HepG2 (cell line): ENCODE results near the gene RXFP3. TPM values are rescaled to one million over a fixed set of nuclear protein-coding genes. Genes with fewer than 3 reads are reported as not detected.
A peak's percentile ranks its signal among the peaks of the same experiment; 100 is the strongest.

Experiments
- ATAC-seq: fragments of 200-7000 bp; cut with Tn5 transposase; 3 replicates; pipeline ENCODE4 v1.9.1; 2020; ENCODE audit warnings: mild to moderate bottlenecking, moderate library complexity
- BruUV-seq: library from RNA; stranded (reverse); fragments of 400-500 nt; replicated peaks from 2 replicates; lab custom pipeline; 2021; lab: Mats Ljungman, UMichigan
- CTCF ChIA-PET: fragments of 300-600 bp; formaldehyde crosslinking; extraction: SDS; loops from one replicate; lab custom pipeline; 2021; ENCODE audit warnings: low total read pairs, inconsistent platforms, low intra/inter-chr PET ratio; lab: Yijun Ruan, JAX
- POLR2A ChIA-PET: fragments of 350-600 bp; sonication (Branson Sonifier 250); formaldehyde crosslinking; loops from one replicate; lab custom pipeline; 2020; ENCODE audit warnings: antibody characterized with exemption, inconsistent platforms; lab: Yijun Ruan, JAX
- DNase-seq: peaks from one replicate; pipeline ENCODE4 v3.0.0-alpha.2; 2015; ENCODE audit warnings: low spot score
- FAIRE-seq: peaks from 3 replicates; lab custom pipeline; 2011; peaks lifted over from hg19 to GRCh38; lab: Jason Lieb, UNC
- H2AFZ ChIP-seq: one replicate; pipeline ENCODE4 v1.6.1; 2011; ENCODE audit warnings: low read length, inconsistent platforms
- H3K27ac ChIP-seq: fragments of 300-600 bp; 3 replicates; pipeline ENCODE4 v1.8.0; 2011; ENCODE audit warnings: mixed run types, mild to moderate bottlenecking, mixed read lengths, low read length, inconsistent platforms; ENCODE audit not compliant: insufficient read depth; ENCODE audit errors: extremely low read length
- H3K27me3 ChIP-seq, 2 experiments: fragments of 200-600 bp in 1 of 2; 2 replicates in 1 of 2; 3 replicates in 1 of 2; pipeline versions ENCODE4 v1.6.0 to v1.8.0; 2011; ENCODE audit warnings: low read length in 2 of 2, mild to moderate bottlenecking in 2 of 2, moderate library complexity in 2 of 2, inconsistent platforms in 1 of 2; ENCODE audit not compliant: insufficient read depth in 2 of 2, control insufficient read depth in 1 of 2
- H3K36me3 ChIP-seq, 2 experiments: fragments of 200-600 bp in 1 of 2; replicated peaks in 1 of 2; 2 replicates in 1 of 2; 3 replicates in 1 of 2; pipeline versions ENCODE4 v1.5.1 to v1.8.0; 2011; ENCODE audit warnings: low read length in 2 of 2, inconsistent platforms in 1 of 2; ENCODE audit not compliant: insufficient read depth in 2 of 2, control insufficient read depth in 1 of 2
- H3K4me1 ChIP-seq: 2 replicates; pipeline ENCODE4 v1.5.1; 2012; ENCODE audit warnings: low read length, inconsistent platforms; ENCODE audit not compliant: insufficient read depth
- H3K4me2 ChIP-seq: 2 replicates; pipeline ENCODE4 v1.6.0; 2011; ENCODE audit warnings: low read depth, low read length, inconsistent platforms
- H3K4me3 ChIP-seq, 3 experiments: fragments of 200-600 bp in 1 of 3; sonication (generic), shearing (Covaris generic) in 1 of 3; replicated peaks in 1 of 3; 2 replicates each; pipeline ENCODE4 v1.5.1; 2011 to 2016; ENCODE audit warnings: low read length in 3 of 3, inconsistent platforms in 2 of 3, low read depth in 2 of 3, mild to moderate bottlenecking in 2 of 3, control low read depth in 1 of 3, mixed read lengths in 1 of 3; ENCODE audit not compliant: insufficient read depth in 1 of 3
- H3K79me2 ChIP-seq: one replicate; pipeline ENCODE4 v1.6.1; 2011; ENCODE audit warnings: low read length, inconsistent platforms; ENCODE audit not compliant: insufficient read depth
- H3K9ac ChIP-seq: 2 replicates; pipeline ENCODE4 v1.6.0; 2011; ENCODE audit warnings: mild to moderate bottlenecking, low read depth, low read length, inconsistent platforms; ENCODE audit not compliant: insufficient read depth
- H3K9me3 ChIP-seq: 2 replicates; pipeline ENCODE4 v1.5.1; 2012; ENCODE audit warnings: mild to moderate bottlenecking, low read length
- H4K20me1 ChIP-seq: 2 replicates; pipeline ENCODE4 v1.6.0; 2011; ENCODE audit warnings: inconsistent platforms, mild to moderate bottlenecking, low read length, moderate library complexity; ENCODE audit not compliant: insufficient read depth
- FOXA1 ChIP-seq, 2 experiments: fragments of 450-650 bp in 1 of 2; sonication (generic) in 1 of 2; formaldehyde crosslinking in 1 of 2; IDR thresholded peaks; 2 replicates each; pipeline versions ENCODE4 v1.4.0 to v1.6.1; 2016 to 2020; ENCODE audit warnings: missing genetic modification reagents in 1 of 2
- GZF1 ChIP-seq: sonication (generic); formaldehyde crosslinking; IDR thresholded peaks from 2 replicates; pipeline ENCODE4 v1.5.1; 2020; ENCODE audit warnings: mild to moderate bottlenecking, missing genetic modification reagents
- HNF4A ChIP-seq: sonication (generic); formaldehyde crosslinking; IDR thresholded peaks from 2 replicates; pipeline ENCODE4 v1.4.0; 2020; ENCODE audit warnings: missing genetic modification reagents
- MATR3 ChIP-seq: sonication (generic); formaldehyde crosslinking; IDR thresholded peaks from 2 replicates; pipeline ENCODE4 v1.4.0; 2020; ENCODE audit warnings: missing genetic modification reagents
- MXD3 ChIP-seq: IDR thresholded peaks from 2 replicates; pipeline ENCODE4 v1.6.1; 2016; ENCODE audit warnings: mild to moderate bottlenecking, missing biosample characterization, missing genetic modification reagents
- RAD21 ChIP-seq: fragments of 450-650 bp; formaldehyde crosslinking; IDR thresholded peaks from 2 replicates; pipeline ENCODE4 v1.5.0; 2020; ENCODE audit warnings: mild to moderate bottlenecking
- SCMH1 ChIP-seq: sonication (generic); formaldehyde crosslinking; IDR thresholded peaks from 2 replicates; pipeline ENCODE4 v1.9.0; 2021; ENCODE audit warnings: missing genetic modification reagents, mild to moderate bottlenecking, borderline replicate concordance
- SIX1 ChIP-seq: sonication (generic); formaldehyde crosslinking; IDR thresholded peaks from 2 replicates; pipeline ENCODE4 v1.4.0; 2020; ENCODE audit warnings: missing genetic modification reagents, borderline replicate concordance
- TOPORS ChIP-seq: sonication (generic); formaldehyde crosslinking; IDR thresholded peaks from 2 replicates; pipeline ENCODE4 v1.8.0; 2023; ENCODE audit warnings: mild to moderate bottlenecking, missing genetic modification reagents
- TSC22D2 ChIP-seq: sonication (generic); formaldehyde crosslinking; IDR thresholded peaks from 2 replicates; pipeline ENCODE4 v1.5.1; 2020; ENCODE audit warnings: missing genetic modification reagents, mild to moderate bottlenecking, borderline replicate concordance
- ZIK1 ChIP-seq: sonication (generic); formaldehyde crosslinking; IDR thresholded peaks from 2 replicates; pipeline ENCODE4 v1.5.0; 2020; ENCODE audit warnings: mild to moderate bottlenecking, low read depth, missing genetic modification reagents, borderline replicate concordance
- ZNF326 ChIP-seq: sonication (generic); formaldehyde crosslinking; IDR thresholded peaks from 2 replicates; pipeline ENCODE4 v1.4.0; 2020; ENCODE audit warnings: missing genetic modification reagents, borderline replicate concordance
- ZNF503 ChIP-seq: sonication (generic); formaldehyde crosslinking; IDR thresholded peaks from 2 replicates; pipeline ENCODE4 v1.4.0; 2020; ENCODE audit warnings: missing genetic modification reagents
- WGBS: methylation state at CpG from one replicate; pipeline ENCODE4 v1.1.6; 2017; ENCODE audit warnings: low lambda C conversion rate; 5-methylcytosine and 5-hydroxymethylcytosine counted together
- in situ Hi-C: cut with HindIII; loops from 2 replicates; pipeline ENCODE4 v1.10.0; 2017; ENCODE audit warnings: low pct_unique_long_range_greater_than_20kb; ENCODE audit not compliant: extremely low pct_ligation_motif_present
- intact Hi-C: fragments of 100-400 bp; cut with micrococcal nuclease; formaldehyde crosslinking; loops from one replicate; pipeline ENCODE4 v1.10.0; 2022; ENCODE audit not compliant: unreplicated experiment
- polyA plus RNA-seq, 8 experiments: library from polyadenylated mRNA; depleted of rRNA in 3 of 8; stranded (reverse) in 7 of 8; unstranded in 1 of 8; fragments of >200 nt; fragmentation: Illumina TruSeq in 4 of 8; extraction: Trizol in 4 of 8; gene quantifications; 2 replicates each; pipeline versions ENCODE4 v1.2.1 to v1.2.3, GENCODE V29; 2011 to 2016; ENCODE audit warnings: low read depth in 4 of 8, missing spikeins in 1 of 8, mixed read lengths in 1 of 8; ENCODE audit not compliant: insufficient read depth in 1 of 8
- total RNA-seq, 5 experiments: library from RNA; depleted of rRNA; stranded (reverse); fragments of >200 nt; fragmentation: Illumina TruSeq; extraction: Trizol; gene quantifications; 2 replicates each; pipeline ENCODE4 v1.2.3, GENCODE V29; 2016; ENCODE audit warnings: low read depth in 1 of 5

The RXFP3 gene
- total and polyA plus RNA-seq, 2 of the 13 experiments (the other 11 are each of a cell fraction or from before 2014, with no cell fraction given): not detected

- no TSS peak for BruUV-seq
- no peaks in the 10 kb centered on the region for H3K36me3 ChIP-seq
- in situ Hi-C loops: no loop called here
- FAIRE-seq (no peak), DNase-seq (no peak), ATAC-seq (peak; percentile 62; the same call in 2 of the 3 replicates)
- H3K27ac ChIP-seq: no peak overlapping the region
- H3K4me1 ChIP-seq: no peaks in the 10 kb centered on the region
- no peak overlapping the region for H3K4me2 ChIP-seq
- H3K79me2 ChIP-seq: no peaks in the 10 kb centered on the region
- intact Hi-C loops: no loop called here
- POLR2A ChIA-PET: no interaction called here
- no peaks in the 10 kb centered on the region for H3K27me3 ChIP-seq
- TF ChIP-seq MXD3 (CRISPR knock-in tag): no peak
- no peak for TF ChIP-seq FOXA1 (IDR thresholded peaks at IDR 0.05)
- no peak for TF ChIP-seq FOXA1 (CRISPR knock-in tag; IDR thresholded peaks at IDR 0.05)
- TF ChIP-seq TOPORS (CRISPR knock-in tag): no peak
- no peak for TF ChIP-seq ZNF326 (CRISPR knock-in tag)
- no peak for TF ChIP-seq ZIK1 (CRISPR knock-in tag)
- TF ChIP-seq ZNF503 (CRISPR knock-in tag): no peak
- TF ChIP-seq GZF1: no peak
- TF ChIP-seq TSC22D2 (CRISPR knock-in tag): no peak
- no peak for TF ChIP-seq SIX1 (CRISPR knock-in tag)
- TF ChIP-seq HNF4A (CRISPR knock-in tag): no peak
- no peak for TF ChIP-seq SCMH1 (CRISPR knock-in tag)
- TF ChIP-seq RAD21 (CRISPR knock-in tag): no peak
- TF ChIP-seq MATR3 (CRISPR knock-in tag): no peak
- H3K9ac ChIP-seq: no peak overlapping the region
- CTCF ChIA-PET: no interaction called here
- H4K20me1 ChIP-seq: no peaks in the 10 kb centered on the region
- 0% methylated on average over 1 of the region's 1 CpG for WGBS
- H3K4me3 ChIP-seq: no peak overlapping the region
- 0 out of 2 replicates have a peak, but pooled peaks cover 6% of the 10 kb centered on the region for H3K9me3 ChIP-seq
- H2AFZ ChIP-seq: no peak overlapping the region
Observed at GRCh38 chr5:33921002-33921401, 15.2 kb upstream of the RXFP3 start.
